Lung (tissue), 12 donors: ENCODE measurements around the gene PSMD12. TPM values are rescaled to one million over a fixed set of nuclear protein-coding genes. Genes with fewer than 3 reads are reported as not detected.

Source experiments
- ATAC-seq: fragments of 200-7000 bp; cut with Tn5 transposase; one replicate; pipeline ENCODE4 v1.9.1; 2020; ENCODE audit warnings: moderate number of reproducible peaks; ENCODE audit not compliant: insufficient read depth, low FRiP score
- DNase-seq, 3 donors: peaks; one replicate each; pipeline ENCODE4 v3.0.0-alpha.2; 2013 to 2017
- H3K27ac ChIP-seq, 2 donors: one replicate each; pipeline ENCODE4 v1.5.1; 2013; ENCODE audit warnings: mild to moderate bottlenecking in 2 of 2, moderate library complexity in 2 of 2, control low read depth in 1 of 2, inconsistent platforms in 1 of 2, low read depth in 1 of 2, low read length in 1 of 2
- H3K27me3 ChIP-seq, 3 donors: one replicate each; pipeline ENCODE4 v1.5.1; 2013; ENCODE audit warnings: low read length in 2 of 3; ENCODE audit not compliant: control insufficient read depth in 3 of 3, insufficient read depth in 3 of 3
- H3K36me3 ChIP-seq, 4 donors: one replicate each; pipeline ENCODE4 v1.5.1; 2013; ENCODE audit warnings: low read length in 4 of 4, mild to moderate bottlenecking in 1 of 4, moderate library complexity in 1 of 4; ENCODE audit not compliant: control insufficient read depth in 4 of 4, insufficient read depth in 4 of 4
- H3K4me1 ChIP-seq, 5 donors: one replicate each; pipeline ENCODE4 v1.5.1; 2013; ENCODE audit warnings: low read length in 5 of 5, mild to moderate bottlenecking in 2 of 5, moderate library complexity in 1 of 5; ENCODE audit not compliant: control insufficient read depth in 5 of 5, insufficient read depth in 5 of 5
- H3K4me3 ChIP-seq: one replicate; pipeline ENCODE4 v1.5.1; 2013; ENCODE audit warnings: mild to moderate bottlenecking, control low read depth, moderate library complexity
- H3K9ac ChIP-seq, 2 donors: one replicate each; pipeline ENCODE4 v1.5.1; 2013; ENCODE audit warnings: low read length in 2 of 2, control low read depth in 1 of 2; ENCODE audit not compliant: insufficient read depth in 1 of 2
- H3K9me3 ChIP-seq, 4 donors: one replicate each; pipeline ENCODE4 v1.5.1; 2013; ENCODE audit warnings: low read length in 3 of 4, mild to moderate bottlenecking in 1 of 4, moderate library complexity in 1 of 4; ENCODE audit not compliant: control insufficient read depth in 4 of 4, insufficient read depth in 3 of 4
- CTCF ChIP-seq: IDR thresholded peaks from 2 replicates; pipeline ENCODE4 v1.5.1; 2012; ENCODE audit warnings: mild to moderate bottlenecking; ENCODE audit errors: control extremely low read depth, extremely low read depth
- WGBS, 2 donors: extraction: QIAGEN DNeasy Blood & Tissue Kit; methylation state at CpG; one replicate each; pipeline ENCODE4 v1.1.7; 2013; 5-methylcytosine and 5-hydroxymethylcytosine counted together
- polyA plus RNA-seq, 2 donors: library from polyadenylated mRNA; stranded (reverse); fragments of 200-250 nt; gene quantifications; one replicate each; pipeline ENCODE4 v1.2.1, GENCODE V29; 2013
- total RNA-seq, 2 donors: library from RNA; depleted of rRNA in 1 of 2; stranded (reverse); fragments of >200 nt in 1 of 2; gene quantifications; one replicate each; pipeline ENCODE4 v1.2.1, GENCODE V29; 2014 to 2021
- donor health status: control.
- donor health status: control.
- donor health status: Bipolar disorder and iron deficiency.
- donor health status: healthy.
- donor health status: DM: yes; HTN: yes; CAD: no.

Gene PSMD12
- total and polyA plus RNA-seq, 4 donors = 27.3 to 47.8 (median 37.2) TPM

- H3K4me3 ChIP-seq = no peak overlapping the region
- no peak overlapping the region for H3K9ac ChIP-seq
- H3K27me3 ChIP-seq = no peaks in the 10 kb centered on the region
- H3K4me1 ChIP-seq = peaks cover 0 to 6% (median 0%) of the 10 kb centered on the region in 5 donors
- no peak overlapping the region for H3K27ac ChIP-seq
- H3K36me3 ChIP-seq = no peaks in the 10 kb centered on the region
- H3K9me3 ChIP-seq = peaks cover 0 to 3% (median 0%) of the 10 kb centered on the region in 4 donors
- DNase-seq (no peak), ATAC-seq (no peak)
- TF ChIP-seq CTCF = no peak
- WGBS, 2 donors = 89 to 93% methylated on average over 10 of the region's 10 CpGs
These were observed 68.9 kb downstream of the PSMD12 start for GRCh38 chr17:67297454-67297960.

GRCh38 chr17:67294451-67295199 lies 71.8 kb downstream of the PSMD12 start:
- ATAC-seq (no peak), DNase-seq (no peak)
- Histone ChIP-seq H3K9me3 (peaks cover 0 to 3% (median 0%) of the 10 kb centered on the region in 4 donors), H3K27ac (no peak overlapping the region), H3K27me3 (no peaks in the 10 kb centered on the region), H3K36me3 (no peaks in the 10 kb centered on the region), H3K4me1 (peaks cover 0 to 22% (median 0%) of the 10 kb centered on the region in 5 donors), H3K4me3 (no peak overlapping the region), H3K9ac (no peak overlapping the region)
- no peak for TF ChIP-seq CTCF
- 89 to 93% methylated on average over 33 to 44 of the region's 44 CpGs for WGBS, 2 donors

- ATAC-seq (peak; percentile 59), DNase-seq (peak; percentile 43 to 63 (median 49))
- Histone ChIP-seq H3K4me1 (peaks cover 0 to 32% (median 0%) of the 10 kb centered on the region in 5 donors), H3K9me3 (peaks cover 0 to 3% (median 0%) of the 10 kb centered on the region in 4 donors), H3K4me3 (no peak overlapping the region), H3K36me3 (no peaks in the 10 kb centered on the region), H3K27me3 (no peaks in the 10 kb centered on the region), H3K9ac (no peak overlapping the region), H3K27ac (no peak overlapping the region)
- peak; percentile 92 for TF ChIP-seq CTCF
- 52 to 57% methylated on average over 32 of the region's 32 CpGs for WGBS, 2 donors
These were observed 72.8 kb downstream of the PSMD12 start for GRCh38 chr17:67293251-67294203.
